HG03342 (cell line): ENCODE measurements around the gene VPS26B.

Experiments
- ATAC-seq: cut with Tn5 transposase; IDR thresholded peaks from one replicate; pipeline ENCODE4 v1.9.1; 2021; ENCODE audit warnings: mild to moderate bottlenecking, moderate library complexity; ENCODE audit not compliant: unreplicated experiment

Gene VPS26B

GRCh38 chr11:134231958-134232659 is 7.6 kb downstream of the VPS26B start:
- no peak for ATAC-seq

- no peak for ATAC-seq
These were observed 9.3 kb downstream of the VPS26B start for GRCh38 chr11:134233729-134234179.

- ATAC-seq = no peak
These were observed 10.9 kb downstream of the VPS26B start for GRCh38 chr11:134235399-134235798.

- no peak for ATAC-seq
These were observed 12.5 kb downstream of the VPS26B start for GRCh38 chr11:134236834-134237556.

- no peak for ATAC-seq
These were observed 13.1 kb downstream of the VPS26B start for GRCh38 chr11:134237557-134237922.

- ATAC-seq = no peak
These were observed 14.5 kb downstream of the VPS26B start for GRCh38 chr11:134238956-134239355.

- ATAC-seq = no peak
These were observed 16.1 kb downstream of the VPS26B start for GRCh38 chr11:134240592-134240991.

GRCh38 chr11:134242376-134242775 is 17.9 kb downstream of the VPS26B start:
- no peak for ATAC-seq

GRCh38 chr11:134243913-134244312 is 19.4 kb downstream of the VPS26B start:
- no peak for ATAC-seq

GRCh38 chr11:134244593-134244992 is 20.1 kb downstream of the VPS26B start:
- peak; percentile 90 for ATAC-seq

GRCh38 chr11:134245434-134245833 is 21.0 kb downstream of the VPS26B start:
- ATAC-seq = no peak

GRCh38 chr11:134246100-134246499 is 21.6 kb downstream of the VPS26B start:
- no peak for ATAC-seq

- ATAC-seq = no peak
These were observed 22.2 kb downstream of the VPS26B start for GRCh38 chr11:134246678-134247077.

GRCh38 chr11:134248910-134249480 is 24.5 kb downstream of the VPS26B start:
- ATAC-seq = no peak

GRCh38 chr11:134250246-134250645 is 25.8 kb downstream of the VPS26B start:
- ATAC-seq = no peak

GRCh38 chr11:134250675-134251074 is 26.2 kb downstream of the VPS26B start:
- ATAC-seq = no peak

- peak; percentile 26 for ATAC-seq
These were observed 28.1 kb downstream of the VPS26B start for GRCh38 chr11:134252346-134253187.

- peak; percentile 99 for ATAC-seq
These were observed 28.9 kb downstream of the VPS26B start, which contains the start of the genes ACAD8 and THYN1 for GRCh38 chr11:134253188-134253993. ACAD8 (plus strand) TSS chr11:134253568; CDS start chr11:134253601, 33 bp downstream. THYN1 (minus strand) TSS chr11:134253352; CDS start chr11:134252882, 470 bp downstream.

GRCh38 chr11:134254433-134255183 is 30.1 kb downstream of the VPS26B start:
- ATAC-seq = no peak
